Measurements from ENCODE around the gene EOGT.

The EOGT gene

GRCh38 chr3:69020857-69021256, 7.4 kb upstream of the EOGT start:
- no peaks in the 10 kb centered on the region for H3K27me3 Mint-ChIP-seq
- no peak for ATAC-seq (replicated peaks; ENCODE audit: extremely low read depth, poor library complexity, severe bottlenecking)
- peaks cover 27% of the 10 kb centered on the region for H3K36me3 Mint-ChIP-seq (ENCODE audit: insufficient read depth)

GRCh38 chr3:69020424-69020823, 6.9 kb upstream of the EOGT start:
- no peak overlapping the region for H3K27ac Mint-ChIP-seq (ENCODE audit: low read depth)
- no peaks in the 10 kb centered on the region for H3K9me3 Mint-ChIP-seq
- no peaks in the 10 kb centered on the region for H3K27me3 Mint-ChIP-seq
- ATAC-seq (replicated peaks; ENCODE audit: extremely low read depth, poor library complexity, severe bottlenecking) (no peak), DNase-seq (ENCODE audit: low spot score in 2 of 2) (no peak)
- peaks cover 23% of the 10 kb centered on the region for H3K36me3 Mint-ChIP-seq (ENCODE audit: insufficient read depth)
- H3K4me3 Mint-ChIP-seq = no peak overlapping the region
- no peaks in the 10 kb centered on the region for H3K4me1 Mint-ChIP-seq

More at GRCh38 chr3:69020857-69021256, 7.4 kb upstream of the EOGT start:
- no peaks in the 10 kb centered on the region for H3K4me1 Mint-ChIP-seq
- DNase-seq (ENCODE audit: low spot score in 2 of 2) = no peak
- H3K27ac Mint-ChIP-seq (ENCODE audit: low read depth) = no peak overlapping the region
- H3K9me3 Mint-ChIP-seq = no peaks in the 10 kb centered on the region
- H3K4me3 Mint-ChIP-seq = no peak overlapping the region

GRCh38 chr3:69016901-69017300, 3.4 kb upstream of the EOGT start:
- ATAC-seq (replicated peaks; ENCODE audit: extremely low read depth, poor library complexity, severe bottlenecking) (no peak), DNase-seq (ENCODE audit: low spot score in 2 of 2) (no peak)
- peaks cover 23% of the 10 kb centered on the region for H3K4me1 Mint-ChIP-seq
- no peaks in the 10 kb centered on the region for H3K27me3 Mint-ChIP-seq
- H3K36me3 Mint-ChIP-seq (ENCODE audit: insufficient read depth) = peaks cover 6% of the 10 kb centered on the region
- no peak overlapping the region for H3K4me3 Mint-ChIP-seq
- no peaks in the 10 kb centered on the region for H3K9me3 Mint-ChIP-seq
- H3K27ac Mint-ChIP-seq (ENCODE audit: low read depth) = no peak overlapping the region

- Mint-ChIP-seq H3K4me3 (no peak overlapping the region), H3K4me1 (peaks cover 28% of the 10 kb centered on the region), H3K27ac (ENCODE audit: low read depth) (no peak overlapping the region), H3K27me3 (no peaks in the 10 kb centered on the region), H3K9me3 (no peaks in the 10 kb centered on the region), H3K36me3 (ENCODE audit: insufficient read depth) (peaks cover 3% of the 10 kb centered on the region)
- ATAC-seq (replicated peaks; ENCODE audit: extremely low read depth, poor library complexity, severe bottlenecking) (no peak), DNase-seq (ENCODE audit: low spot score in 2 of 2) (no peak)
Measured at GRCh38 chr3:69016102-69016501, 2.6 kb upstream of the EOGT start.

GRCh38 chr3:69014022-69014580, 617 bp upstream of the EOGT start:
- ATAC-seq (replicated peaks; ENCODE audit: extremely low read depth, poor library complexity, severe bottlenecking) (no peak), DNase-seq (ENCODE audit: low spot score in 2 of 2) (no peak)
- peaks cover 3% of the 10 kb centered on the region for H3K36me3 Mint-ChIP-seq (ENCODE audit: insufficient read depth)
- H3K27me3 Mint-ChIP-seq = no peaks in the 10 kb centered on the region
- H3K4me3 Mint-ChIP-seq = peak overlapping the region; percentile 84
- H3K4me1 Mint-ChIP-seq = peaks cover 45% of the 10 kb centered on the region
- peak overlapping the region; percentile 32 for H3K27ac Mint-ChIP-seq (ENCODE audit: low read depth)
- H3K9me3 Mint-ChIP-seq = no peaks in the 10 kb centered on the region

- Mint-ChIP-seq H3K36me3 (ENCODE audit: insufficient read depth) (peaks cover 5% of the 10 kb centered on the region), H3K4me1 (peaks cover 45% of the 10 kb centered on the region), H3K4me3 (peak overlapping the region; percentile 84), H3K27me3 (no peaks in the 10 kb centered on the region), H3K9me3 (no peaks in the 10 kb centered on the region), H3K27ac (ENCODE audit: low read depth) (peak overlapping the region; percentile 89)
- DNase-seq (ENCODE audit: low spot score in 2 of 2) (no peak), ATAC-seq (replicated peaks; ENCODE audit: extremely low read depth, poor library complexity, severe bottlenecking) (peak; percentile 6)
Measured at GRCh38 chr3:69012800-69013252, 658 bp downstream of the EOGT start.

GRCh38 chr3:69012100-69012799, 1.2 kb downstream of the EOGT start:
- ATAC-seq (replicated peaks; ENCODE audit: extremely low read depth, poor library complexity, severe bottlenecking) (no peak), DNase-seq (ENCODE audit: low spot score in 2 of 2) (no peak)
- Mint-ChIP-seq H3K27ac (ENCODE audit: low read depth) (peak overlapping the region; percentile 89), H3K27me3 (no peaks in the 10 kb centered on the region), H3K4me3 (peak overlapping the region; percentile 84), H3K4me1 (peaks cover 45% of the 10 kb centered on the region), H3K9me3 (no peaks in the 10 kb centered on the region), H3K36me3 (ENCODE audit: insufficient read depth) (peaks cover 2% of the 10 kb centered on the region)

- DNase-seq (ENCODE audit: low spot score in 2 of 2) (no peak), ATAC-seq (replicated peaks; ENCODE audit: extremely low read depth, poor library complexity, severe bottlenecking) (no peak)
- Mint-ChIP-seq H3K27me3 (no peaks in the 10 kb centered on the region), H3K27ac (ENCODE audit: low read depth) (peak overlapping the region; percentile 89), H3K9me3 (no peaks in the 10 kb centered on the region), H3K36me3 (ENCODE audit: insufficient read depth) (peaks cover 7% of the 10 kb centered on the region), H3K4me3 (peak overlapping the region; percentile 39), H3K4me1 (peaks cover 45% of the 10 kb centered on the region)
Measured at GRCh38 chr3:69011096-69011730, 2.3 kb downstream of the EOGT start.

GRCh38 chr3:69009559-69010410, 3.7 kb downstream of the EOGT start:
- ATAC-seq (replicated peaks; ENCODE audit: extremely low read depth, poor library complexity, severe bottlenecking) (no peak), DNase-seq (ENCODE audit: low spot score in 2 of 2) (no peak)
- no peak overlapping the region for H3K4me3 Mint-ChIP-seq
- H3K27ac Mint-ChIP-seq (ENCODE audit: low read depth) = peak overlapping the region; percentile 89
- H3K4me1 Mint-ChIP-seq = peaks cover 39% of the 10 kb centered on the region
- H3K36me3 Mint-ChIP-seq (ENCODE audit: insufficient read depth) = peaks cover 16% of the 10 kb centered on the region
- H3K9me3 Mint-ChIP-seq = no peaks in the 10 kb centered on the region
- no peaks in the 10 kb centered on the region for H3K27me3 Mint-ChIP-seq

GRCh38 chr3:69008980-69009379, 4.5 kb downstream of the EOGT start:
- no peaks in the 10 kb centered on the region for H3K9me3 Mint-ChIP-seq
- peaks cover 22% of the 10 kb centered on the region for H3K36me3 Mint-ChIP-seq (ENCODE audit: insufficient read depth)
- DNase-seq (ENCODE audit: low spot score in 2 of 2) = no peak
- no peak overlapping the region for H3K4me3 Mint-ChIP-seq
- no peaks in the 10 kb centered on the region for H3K27me3 Mint-ChIP-seq
- ATAC-seq (replicated peaks; ENCODE audit: extremely low read depth, poor library complexity, severe bottlenecking) = no peak
- H3K27ac Mint-ChIP-seq (ENCODE audit: low read depth) = no peak overlapping the region
- H3K4me1 Mint-ChIP-seq = peaks cover 33% of the 10 kb centered on the region

- Mint-ChIP-seq H3K4me3 (no peak overlapping the region), H3K9me3 (no peaks in the 10 kb centered on the region), H3K4me1 (peaks cover 15% of the 10 kb centered on the region), H3K27me3 (no peaks in the 10 kb centered on the region), H3K27ac (ENCODE audit: low read depth) (no peak overlapping the region), H3K36me3 (ENCODE audit: insufficient read depth) (peaks cover 39% of the 10 kb centered on the region)
- DNase-seq (ENCODE audit: low spot score in 2 of 2) = no peak
- no peak for ATAC-seq (replicated peaks; ENCODE audit: extremely low read depth, poor library complexity, severe bottlenecking)
Measured at GRCh38 chr3:69005791-69006482, 7.5 kb downstream of the EOGT start.
